Muscle of leg (tissue), 11 donors: ENCODE results near the gene NOVA2. TPM values are rescaled to one million over a fixed set of nuclear protein-coding genes. Genes with fewer than 3 reads are reported as not detected.

ENCODE experiments used
- DNase-seq: peaks from one replicate; pipeline ENCODE4 v3.0.0; 2013
- H3K27ac ChIP-seq: one replicate; pipeline ENCODE4 v1.5.1; 2013; ENCODE audit warnings: mild to moderate bottlenecking, low read length, control low read depth
- H3K27me3 ChIP-seq: one replicate; pipeline ENCODE4 v1.6.1; 2013; ENCODE audit warnings: low read length; ENCODE audit not compliant: control insufficient read depth, insufficient read depth
- H3K36me3 ChIP-seq: one replicate; pipeline ENCODE4 v1.6.1; 2013; ENCODE audit warnings: low read length; ENCODE audit not compliant: control insufficient read depth, insufficient read depth
- H3K4me1 ChIP-seq: one replicate; pipeline ENCODE4 v1.6.1; 2013; ENCODE audit warnings: low read length; ENCODE audit not compliant: control insufficient read depth, insufficient read depth
- H3K4me3 ChIP-seq: one replicate; pipeline ENCODE4 v1.5.1; 2013; ENCODE audit warnings: low read length, control low read depth
- H3K9me3 ChIP-seq: replicated peaks from 2 replicates; pipeline ENCODE4 v1.6.1; 2013; ENCODE audit warnings: low read depth, low read length; ENCODE audit not compliant: control insufficient read depth
- whole genome bisulfite sequencing: methylation state at CpG from one replicate; pipeline ENCODE4 v1.1.5; 2013; ENCODE audit warnings: missing lambda C conversion rate; ENCODE audit not compliant: insufficient coverage; 5-methylcytosine and 5-hydroxymethylcytosine counted together
- polyA plus RNA-seq, 8 donors: library from polyadenylated mRNA; unstranded; fragments of 120-200 nt; gene quantifications; one replicate each; pipeline versions ENCODE4 v1.2.1 to v1.2.3, GENCODE V29; 2013; ENCODE audit warnings: inconsistent platforms in 1 of 8, low replicate concordance in 1 of 8; ENCODE audit not compliant: insufficient read length in 8 of 8, insufficient read depth in 1 of 8
- total RNA-seq: library from RNA; stranded (reverse); fragments of 120-200 nt; gene quantifications from one replicate; pipeline ENCODE4 v1.2.4, GENCODE V29; 2013

Gene NOVA2
- total and polyA plus RNA-seq, 9 donors: 0.98 to 5.3 (median 3.9) TPM

- DNase-seq: no peak
- Histone ChIP-seq H3K4me3 (no peak overlapping the region), H3K27me3 (peaks cover 9% of the 10 kb centered on the region), H3K9me3 (no peaks in the 10 kb centered on the region), H3K27ac (no peak overlapping the region), H3K4me1 (no peaks in the 10 kb centered on the region), H3K36me3 (no peaks in the 10 kb centered on the region)
- 43% methylated on average over 5 of the region's 8 CpGs for WGBS
Observed at GRCh38 chr19:45911291-45911690, 62.4 kb downstream of the NOVA2 start.

- Histone ChIP-seq H3K4me1 (no peaks in the 10 kb centered on the region), H3K4me3 (no peak overlapping the region), H3K36me3 (no peaks in the 10 kb centered on the region), H3K27me3 (peaks cover 9% of the 10 kb centered on the region), H3K9me3 (no peaks in the 10 kb centered on the region), H3K27ac (no peak overlapping the region)
- 70% methylated on average over 4 of the region's 5 CpGs for WGBS
- no peak for DNase-seq
Observed at GRCh38 chr19:45908956-45909355, 64.7 kb downstream of the NOVA2 start.

- Histone ChIP-seq H3K36me3 (no peaks in the 10 kb centered on the region), H3K27me3 (peaks cover 4% of the 10 kb centered on the region), H3K27ac (no peak overlapping the region), H3K4me3 (no peak overlapping the region), H3K4me1 (peaks cover 9% of the 10 kb centered on the region), H3K9me3 (no peaks in the 10 kb centered on the region)
- WGBS: 89% methylated on average over 2 of the region's 3 CpGs
- no peak for DNase-seq
Observed at GRCh38 chr19:45906221-45906620, 67.4 kb downstream of the NOVA2 start.

DNA sequence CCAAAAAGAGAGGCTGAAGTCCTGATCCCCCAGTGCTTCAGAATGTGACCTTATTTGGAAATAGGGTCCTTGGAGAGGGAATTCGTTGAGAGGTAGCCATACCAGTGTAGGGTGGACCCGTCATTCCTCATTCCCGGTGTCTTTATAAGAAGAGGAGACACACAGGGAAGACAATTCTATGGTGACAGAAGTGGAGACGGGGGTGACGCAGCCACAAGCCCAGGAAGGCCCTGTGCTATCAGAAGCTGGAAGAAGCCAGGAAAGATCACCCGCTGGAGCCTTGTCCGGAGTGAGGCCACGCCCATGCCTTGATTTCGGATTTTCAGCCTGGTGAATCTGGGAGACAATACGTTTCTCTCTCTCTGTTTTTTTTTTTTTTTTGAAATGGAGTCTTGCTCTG, 68.7 kb downstream of the NOVA2 start:
- Histone ChIP-seq H3K27me3 (peaks cover 4% of the 10 kb centered on the region), H3K36me3 (peaks cover 5% of the 10 kb centered on the region), H3K4me3 (no peak overlapping the region), H3K4me1 (peaks cover 13% of the 10 kb centered on the region), H3K9me3 (no peaks in the 10 kb centered on the region), H3K27ac (no peak overlapping the region)
- no peak for DNase-seq
- 82% methylated on average over 6 of the region's 10 CpGs for WGBS

DNA sequence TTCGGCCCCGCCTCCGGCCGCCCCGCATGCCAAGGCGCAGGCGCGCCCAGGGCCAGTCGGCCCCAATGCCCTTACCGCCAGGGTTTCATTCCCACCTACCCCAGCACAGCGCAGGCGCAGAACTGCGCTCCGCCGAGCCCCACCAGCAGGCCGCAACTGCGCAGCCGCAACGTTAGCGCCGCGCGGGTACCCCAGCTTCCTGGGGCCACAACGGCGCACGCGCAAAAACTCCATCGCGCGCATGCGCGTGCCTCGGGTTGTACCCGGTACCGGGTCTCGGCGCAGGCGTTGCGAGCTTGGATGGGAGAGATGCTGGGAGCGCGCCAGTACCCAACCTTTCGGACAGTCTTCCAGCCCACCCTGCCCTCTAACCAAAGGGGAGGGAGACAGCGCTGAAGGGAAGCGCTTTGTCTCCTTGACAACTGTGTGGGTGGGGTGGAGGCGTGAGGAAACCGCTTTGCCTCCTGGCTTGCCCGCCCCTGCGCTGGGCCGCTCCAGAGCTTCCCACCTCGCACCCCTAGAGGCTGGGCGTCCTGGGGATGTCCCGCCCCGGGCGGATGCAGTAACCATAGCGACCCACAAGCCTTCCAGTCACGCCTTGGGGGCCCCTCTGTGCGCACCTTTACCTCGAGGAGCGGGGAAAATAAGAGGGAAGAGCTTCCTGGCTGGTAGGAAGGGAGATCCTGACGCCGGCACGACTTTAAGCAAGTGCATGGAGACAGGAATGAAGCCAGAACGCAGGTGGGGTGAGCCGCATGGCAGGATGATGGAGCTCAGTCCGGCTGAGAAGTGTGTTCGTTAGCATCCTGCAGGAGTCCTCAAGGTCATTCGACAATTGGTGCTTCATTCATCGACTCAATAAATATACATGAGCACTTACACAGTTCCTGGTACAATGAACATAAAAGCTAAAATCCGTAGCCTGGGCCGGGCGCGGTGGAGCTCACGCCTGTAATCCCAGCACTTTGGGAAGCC, 70.7 kb downstream of the NOVA2 start:
- under 1% methylated on average over 51 of the region's 73 CpGs for WGBS
- Histone ChIP-seq H3K4me1 (peaks cover 13% of the 10 kb centered on the region), H3K9me3 (no peaks in the 10 kb centered on the region), H3K4me3 (peak overlapping the region; percentile 79), H3K36me3 (peaks cover 19% of the 10 kb centered on the region), H3K27ac (peak overlapping the region; percentile 67), H3K27me3 (peaks cover 4% of the 10 kb centered on the region)
- DNase-seq: peak; percentile 99

- H3K27me3 ChIP-seq: peaks cover 4% of the 10 kb centered on the region
- H3K4me3 ChIP-seq: peak within 1 kb of the TSS; percentile 79
- WGBS: under 1% methylated on average over 36 of the region's 47 CpGs
- H3K36me3 ChIP-seq: peaks cover 25% of the 10 kb centered on the region
- DNase-seq: peak; percentile 36
- H3K9me3 ChIP-seq: no peaks in the 10 kb centered on the region
- H3K4me1 ChIP-seq: peaks cover 13% of the 10 kb centered on the region
- H3K27ac ChIP-seq: peak within 1 kb of the TSS; percentile 67
Observed at GRCh38 chr19:45901912-45902650, 71.6 kb downstream of the NOVA2 start, which contains the start of gene MYPOP. MYPOP (minus strand) TSS chr19:45902613; CDS start chr19:45901773, 840 bp downstream.

DNA sequence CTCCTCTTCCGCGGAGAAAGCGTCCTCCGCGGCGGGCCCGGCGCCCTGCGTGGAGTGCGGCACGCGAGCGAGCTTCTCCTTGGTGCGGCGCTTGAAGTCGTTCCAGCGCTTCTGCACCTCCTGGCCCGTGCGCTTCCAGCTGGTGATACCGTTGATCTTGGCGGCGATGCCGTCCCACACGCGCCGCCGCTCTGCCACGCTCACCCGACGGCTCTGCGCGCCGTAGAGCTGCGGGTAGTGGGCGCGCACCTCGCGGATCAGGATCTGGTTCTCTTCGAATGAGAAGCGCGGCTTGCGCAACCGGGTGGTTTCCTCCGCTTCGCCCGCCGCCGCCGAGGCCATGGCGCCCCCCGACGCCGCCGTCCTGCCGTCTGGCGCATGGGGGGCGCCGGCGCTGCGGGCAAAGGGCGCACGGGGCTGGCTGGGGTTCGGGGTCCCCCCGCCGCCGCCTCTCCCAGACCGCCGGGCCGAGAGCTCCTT, 72.2 kb downstream of the NOVA2 start:
- Histone ChIP-seq H3K4me1 (peaks cover 13% of the 10 kb centered on the region), H3K27me3 (peaks cover 4% of the 10 kb centered on the region), H3K36me3 (peaks cover 25% of the 10 kb centered on the region), H3K27ac (no peak overlapping the region), H3K4me3 (peak overlapping the region; percentile 67), H3K9me3 (no peaks in the 10 kb centered on the region)
- peak; percentile 46 for DNase-seq
- 2% methylated on average over 62 of the region's 69 CpGs for WGBS

GRCh38 chr19:45900738-45901431, 72.8 kb downstream of the NOVA2 start:
- Histone ChIP-seq H3K36me3 (peaks cover 25% of the 10 kb centered on the region), H3K27me3 (peaks cover 4% of the 10 kb centered on the region), H3K9me3 (no peaks in the 10 kb centered on the region), H3K4me1 (peaks cover 13% of the 10 kb centered on the region), H3K4me3 (peak overlapping the region; percentile 37), H3K27ac (no peak overlapping the region)
- no peak for DNase-seq
- WGBS: 30% methylated on average over 21 of the region's 22 CpGs

DNA sequence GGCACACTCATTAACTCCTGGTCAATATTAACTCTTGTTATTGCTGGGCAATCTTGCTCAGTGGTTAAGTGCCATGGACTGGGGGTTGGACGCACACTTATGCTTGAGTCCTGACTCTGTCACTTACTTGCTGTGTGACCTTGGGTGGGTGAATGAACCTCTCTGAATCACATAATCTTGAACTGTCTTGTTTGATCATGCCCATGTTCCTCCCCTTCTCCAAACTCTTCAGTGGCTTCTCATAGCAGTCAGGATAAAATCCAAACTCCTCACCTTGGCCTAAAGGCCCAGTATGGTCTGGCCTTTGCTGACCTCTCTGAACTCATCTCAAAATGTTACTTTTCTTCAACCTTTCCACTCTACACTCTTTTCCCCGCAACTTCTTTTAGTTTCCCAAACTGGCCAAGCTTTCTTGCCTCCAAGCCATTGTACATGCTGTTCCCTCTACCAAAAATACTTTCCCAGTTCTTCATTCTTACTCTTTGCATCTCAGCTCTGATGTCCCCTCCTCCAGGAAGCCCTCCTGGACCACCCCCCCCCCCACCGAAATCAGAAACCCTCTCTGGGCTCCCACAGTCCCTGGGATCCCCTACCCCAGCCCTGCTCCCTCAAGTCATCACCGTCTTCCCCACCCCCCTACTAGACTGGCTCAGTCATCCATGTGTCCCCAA, 73.6 kb downstream of the NOVA2 start:
- peaks cover 4% of the 10 kb centered on the region for H3K27me3 ChIP-seq
- no peak for DNase-seq
- peaks cover 13% of the 10 kb centered on the region for H3K4me1 ChIP-seq
- H3K9me3 ChIP-seq: no peaks in the 10 kb centered on the region
- H3K27ac ChIP-seq: no peak overlapping the region
- 97% methylated on average over 2 of the region's 4 CpGs for WGBS
- H3K4me3 ChIP-seq: no peak overlapping the region
- H3K36me3 ChIP-seq: peaks cover 32% of the 10 kb centered on the region
